ENCODE measurements around the gene ABCA13.
A peak's percentile ranks its signal among the peaks of the same experiment; 100 is the strongest.

ABCA13 gene

DNA sequence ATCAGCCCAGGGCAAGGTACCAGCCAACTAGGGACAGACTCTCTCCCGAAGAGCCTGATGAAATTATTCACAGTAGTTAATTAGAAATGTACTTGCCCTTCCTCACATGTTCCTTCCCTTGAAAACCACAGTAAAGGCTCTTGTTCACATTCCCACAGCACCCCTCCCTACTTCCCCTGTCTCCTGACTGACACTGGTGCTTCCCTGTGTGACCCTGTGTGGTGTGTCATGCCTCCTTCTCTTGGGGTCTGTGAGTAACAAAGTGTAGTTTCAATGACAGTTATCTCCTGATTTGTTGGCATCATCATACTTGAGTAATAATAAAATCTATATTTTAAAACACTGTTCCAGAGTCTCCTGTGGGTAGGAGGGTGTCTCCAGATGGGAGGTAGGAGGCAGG, 209.7 kb downstream of the ABCA13 start:
- no peak for DNase-seq (ENCODE audit: low read depth)

GRCh38 chr7:48381571-48381970, 210.3 kb downstream of the ABCA13 start:
- DNase-seq (ENCODE audit: low read depth): no peak

- no peak for DNase-seq (ENCODE audit: low read depth)
These were observed 213.0 kb downstream of the ABCA13 start for GRCh38 chr7:48384180-48384752.

- DNase-seq (ENCODE audit: low read depth): no peak
These were observed 216.7 kb downstream of the ABCA13 start for GRCh38 chr7:48387932-48388331.

DNA sequence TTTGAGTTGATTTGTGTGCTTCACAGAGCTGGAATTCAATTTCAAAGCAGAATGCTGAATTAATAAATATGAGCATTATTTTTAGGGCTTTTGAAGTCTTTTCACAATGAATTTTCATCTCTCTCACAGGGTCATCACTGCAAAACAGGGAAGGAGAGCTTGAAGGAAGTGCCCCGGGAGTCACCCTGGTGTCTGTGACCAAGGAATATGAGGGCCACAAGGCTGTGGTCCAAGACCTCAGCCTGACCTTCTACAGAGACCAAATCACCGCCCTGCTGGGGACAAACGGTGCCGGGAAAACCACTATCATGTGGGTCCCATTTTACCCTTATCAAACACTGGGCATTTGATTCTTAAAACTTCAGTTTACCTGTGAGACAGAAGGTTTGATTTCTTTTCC, 217.7 kb downstream of the ABCA13 start:
- no peak for DNase-seq (ENCODE audit: low read depth)

- DNase-seq (ENCODE audit: low read depth): peak; percentile 17
These were observed 218.7 kb downstream of the ABCA13 start for GRCh38 chr7:48389977-48390376.

DNA sequence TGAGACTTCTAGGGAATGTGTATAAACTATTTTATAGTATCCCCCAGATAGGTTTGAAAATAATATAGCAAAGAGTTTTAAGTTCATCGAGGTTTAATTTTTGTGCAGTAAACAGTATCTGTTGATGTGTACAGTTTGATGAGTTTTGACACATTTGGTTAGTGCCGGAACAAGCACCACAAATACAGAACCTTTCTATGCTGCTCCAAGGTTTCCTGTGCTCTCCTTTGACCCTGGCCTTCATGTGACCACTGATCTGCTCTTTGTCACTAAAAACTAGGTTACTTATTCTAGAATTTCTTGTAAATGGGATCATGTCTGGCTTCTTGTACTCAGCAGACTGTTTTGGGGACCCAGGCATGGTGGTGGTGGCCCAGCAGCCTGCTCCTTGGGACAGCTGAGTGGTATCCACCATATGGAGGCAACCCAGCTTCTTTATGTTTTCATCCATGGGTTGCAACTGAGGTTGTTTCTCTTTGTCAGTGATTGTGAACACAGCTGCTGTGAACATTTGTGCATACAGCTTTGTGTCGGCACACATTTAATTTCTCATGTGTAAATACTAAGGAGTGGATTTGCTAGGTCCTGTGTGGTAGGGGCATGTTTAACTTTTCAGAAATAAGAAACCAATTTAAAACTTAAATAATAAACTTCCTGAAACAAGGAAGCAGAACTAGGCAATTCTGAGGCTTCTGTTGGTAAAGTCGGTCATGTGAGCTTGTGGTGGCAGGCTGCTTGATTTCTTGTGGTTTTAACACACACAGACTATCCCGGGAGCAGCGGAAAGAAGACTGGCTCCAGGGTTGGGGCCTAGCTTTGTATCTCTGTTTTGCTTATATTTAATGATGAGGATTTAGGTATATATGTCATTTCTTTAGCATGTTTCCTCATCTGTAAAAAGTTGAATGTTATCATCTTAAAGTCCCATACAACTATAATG, 219.4 kb downstream of the ABCA13 start:
- no peak for DNase-seq (ENCODE audit: low read depth)

- no peak for DNase-seq (ENCODE audit: low read depth)
These were observed 226.9 kb downstream of the ABCA13 start for GRCh38 chr7:48398191-48398590.

DNA sequence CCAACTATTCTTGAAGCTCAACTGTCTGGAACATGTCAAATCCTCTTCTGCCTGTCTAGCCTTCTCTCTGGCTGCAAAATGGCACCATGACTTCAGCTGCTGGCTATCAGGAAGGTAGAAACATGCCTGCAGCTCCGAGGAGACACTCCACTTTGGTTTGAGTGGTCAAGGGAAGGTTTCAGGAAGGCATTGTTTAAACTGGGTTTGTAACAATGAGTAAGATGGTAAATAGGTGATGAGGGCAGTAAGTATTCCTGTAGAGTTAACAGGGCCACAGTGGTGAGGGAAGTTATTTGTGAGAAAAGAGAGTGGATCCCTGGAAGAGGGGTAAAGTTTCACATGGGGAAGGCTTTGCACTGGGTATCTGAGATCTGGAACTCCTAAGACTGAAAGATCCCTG, 231.5 kb downstream of the ABCA13 start:
- no peak for DNase-seq (ENCODE audit: low read depth)

GRCh38 chr7:48408731-48409130, 237.5 kb downstream of the ABCA13 start:
- no peak for DNase-seq (ENCODE audit: low read depth)

- DNase-seq (ENCODE audit: low read depth): no peak
These were observed 240.4 kb downstream of the ABCA13 start for GRCh38 chr7:48411619-48412018.

GRCh38 chr7:48414011-48414732, 242.9 kb downstream of the ABCA13 start:
- DNase-seq (ENCODE audit: low read depth): no peak

GRCh38 chr7:48416327-48416908, 245.2 kb downstream of the ABCA13 start:
- no peak for DNase-seq (ENCODE audit: low read depth)

DNA sequence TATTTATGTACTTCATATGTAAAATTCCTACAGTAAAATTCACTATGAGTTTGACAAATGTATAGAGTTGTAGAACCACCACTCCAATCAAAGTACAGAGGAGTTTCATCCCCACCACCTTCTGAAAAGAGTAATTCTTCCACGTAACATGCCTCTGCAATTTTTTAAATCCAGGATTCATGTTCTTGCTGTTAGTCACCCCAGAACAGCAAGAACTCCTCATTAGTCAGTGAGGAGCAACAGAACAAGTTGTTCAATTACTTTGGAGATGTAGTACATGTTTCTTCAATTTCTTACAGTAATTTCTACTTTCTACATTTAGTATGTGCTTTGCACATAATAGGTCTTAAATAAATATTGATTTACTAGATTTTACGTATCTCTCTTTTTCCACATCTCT, 248.1 kb downstream of the ABCA13 start:
- DNase-seq (ENCODE audit: low read depth): no peak

GRCh38 chr7:48420206-48420605, 248.9 kb downstream of the ABCA13 start:
- no peak for DNase-seq (ENCODE audit: low read depth)

GRCh38 chr7:48421357-48421756, 250.1 kb downstream of the ABCA13 start:
- DNase-seq (ENCODE audit: low read depth): no peak

- no peak for DNase-seq (ENCODE audit: low read depth)
These were observed 253.5 kb downstream of the ABCA13 start for GRCh38 chr7:48424731-48425130.

DNA sequence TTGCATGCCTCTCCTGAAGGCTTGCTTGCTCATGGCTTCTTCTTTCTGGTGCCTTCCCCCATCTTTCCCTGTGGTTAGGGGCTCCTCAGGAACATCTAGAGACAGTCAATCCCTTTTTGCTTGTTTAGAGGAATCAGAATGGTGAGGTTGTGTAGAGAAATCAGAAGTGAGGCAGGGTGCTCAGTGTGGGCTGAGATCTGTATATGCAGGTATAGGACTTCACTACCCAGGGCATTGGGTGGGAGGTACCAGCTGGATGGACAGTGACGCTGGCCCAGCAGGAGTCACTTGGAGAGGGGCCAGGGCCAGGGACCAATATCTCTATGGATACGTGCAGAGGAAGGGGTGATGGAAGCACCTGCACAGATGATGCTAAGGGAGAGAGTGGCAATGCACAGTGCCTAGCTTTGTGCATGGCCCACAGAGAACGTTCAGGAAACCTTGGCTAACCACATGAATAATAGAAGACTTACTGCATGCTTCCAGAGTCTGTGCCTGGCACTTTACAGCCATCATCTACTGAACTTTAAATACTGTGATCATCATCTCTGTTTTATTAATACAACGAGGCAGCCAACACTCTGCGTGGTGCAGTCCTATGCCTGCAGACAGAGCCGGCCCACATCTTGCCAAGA, 255.2 kb downstream of the ABCA13 start:
- no peak for DNase-seq (ENCODE audit: low read depth)

- peak; percentile 2 for DNase-seq (ENCODE audit: low read depth)
These were observed 255.8 kb downstream of the ABCA13 start for GRCh38 chr7:48426966-48427555.

DNA sequence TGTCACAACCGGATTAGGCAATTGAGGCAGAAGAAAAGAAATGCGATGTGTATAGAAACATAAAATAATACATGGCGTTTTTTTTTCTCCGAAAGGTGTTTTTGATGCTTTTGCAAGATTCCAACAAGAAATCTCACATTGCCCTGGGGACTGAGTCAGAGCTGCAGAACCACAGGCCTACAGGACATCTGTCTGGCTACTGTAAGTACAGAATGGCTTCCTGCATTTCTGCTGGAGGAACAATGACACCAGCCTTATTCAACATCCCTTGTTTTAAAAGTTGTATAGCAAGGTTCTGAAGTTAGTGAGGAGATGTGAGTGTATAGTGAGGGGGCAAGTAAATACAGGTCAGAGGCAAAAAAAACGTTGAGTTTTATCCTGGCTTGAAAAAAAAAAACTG, 256.4 kb downstream of the ABCA13 start:
- DNase-seq (ENCODE audit: low read depth): no peak

DNA sequence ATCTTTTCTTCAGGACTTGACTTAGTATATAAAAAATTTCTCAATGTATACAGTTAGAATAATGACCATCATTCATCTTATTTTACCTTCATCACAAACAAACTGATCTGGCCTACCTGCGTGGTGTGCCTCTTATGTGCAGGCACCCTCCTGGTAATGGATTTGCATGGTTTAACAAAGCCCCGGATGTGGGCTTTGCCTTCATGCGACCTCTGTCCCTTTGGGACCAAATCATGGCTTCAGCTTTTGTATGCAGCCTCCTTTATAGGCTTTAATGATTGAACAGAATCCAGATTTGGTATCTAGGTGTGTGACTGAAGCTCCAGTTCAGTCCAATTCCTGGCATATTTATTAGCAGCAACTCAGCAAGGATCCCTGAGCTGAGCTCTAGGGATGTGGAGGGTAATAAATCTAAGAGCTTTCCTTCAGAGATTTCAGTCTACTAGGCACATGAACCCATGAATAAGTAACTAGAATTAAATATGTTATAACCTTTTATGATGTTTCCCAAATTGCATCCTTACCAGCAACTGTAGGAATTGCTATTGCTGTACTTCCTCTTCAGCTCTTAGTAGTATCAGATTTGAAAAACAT, 256.9 kb downstream of the ABCA13 start:
- no peak for DNase-seq (ENCODE audit: low read depth)
